GM15510 (cell line): ENCODE results near the gene HEPH.

Source experiments
- POLR2A ChIP-seq: IDR thresholded peaks from 3 replicates; pipeline ENCODE4 v1.6.1; 2011; ENCODE audit warnings: borderline replicate concordance; ENCODE audit not compliant: insufficient read length; ENCODE audit errors: extremely low read depth

The HEPH gene

GRCh38 chrX:66163849-66164411, at the start of gene HEPH:
HEPH (plus strand) TSS chrX:66164247; CDS start chrX:66170571, 6,324 bp downstream.
- TF ChIP-seq POLR2A, result no peak

GRCh38 chrX:66126662-66127061, 37.4 kb upstream of the HEPH start:
- no peak for TF ChIP-seq POLR2A

GRCh38 chrX:66130469-66130868, 33.6 kb upstream of the HEPH start:
- no peak for TF ChIP-seq POLR2A

GRCh38 chrX:66142351-66142750, 21.7 kb upstream of the HEPH start:
- no peak for TF ChIP-seq POLR2A

- TF ChIP-seq POLR2A, result no peak
Measured at GRCh38 chrX:66144258-66144657, 19.8 kb upstream of the HEPH start.

- no peak for TF ChIP-seq POLR2A
Measured at GRCh38 chrX:66149519-66149918, 14.5 kb upstream of the HEPH start.

GRCh38 chrX:66150163-66150562, 13.9 kb upstream of the HEPH start:
- TF ChIP-seq POLR2A, result no peak

GRCh38 chrX:66162331-66162822, 1.7 kb upstream of the HEPH start:
- no peak for TF ChIP-seq POLR2A

GRCh38 chrX:66163447-66163846, 600 bp upstream of the HEPH start:
- no peak for TF ChIP-seq POLR2A

- no peak for TF ChIP-seq POLR2A
Measured at GRCh38 chrX:66164470-66164869, 423 bp downstream of the HEPH start.

GRCh38 chrX:66164931-66165330, 884 bp downstream of the HEPH start:
- no peak for TF ChIP-seq POLR2A

GRCh38 chrX:66166671-66167070, 2.6 kb downstream of the HEPH start:
- TF ChIP-seq POLR2A, result no peak

- no peak for TF ChIP-seq POLR2A
Measured at GRCh38 chrX:66167431-66167830, 3.4 kb downstream of the HEPH start.

- no peak for TF ChIP-seq POLR2A
Measured at GRCh38 chrX:66176134-66176533, 12.1 kb downstream of the HEPH start.

- TF ChIP-seq POLR2A, result no peak
Measured at GRCh38 chrX:66191563-66191962, 27.5 kb downstream of the HEPH start.

GRCh38 chrX:66193821-66194220, 29.8 kb downstream of the HEPH start:
- TF ChIP-seq POLR2A, result no peak
